Muscle layer of colon (tissue), 2 donors: ENCODE measurements around the gene CES3.

Source experiments
- H3K27ac ChIP-seq: one replicate; pipeline ENCODE4 v1.7.0; 2013; ENCODE audit warnings: low read depth, mild to moderate bottlenecking, low read length, moderate library complexity
- H3K27me3 ChIP-seq, 2 donors: one replicate each; pipeline ENCODE4 v1.7.0; 2013; ENCODE audit warnings: low read length in 2 of 2, mild to moderate bottlenecking in 2 of 2; ENCODE audit not compliant: insufficient read depth in 2 of 2, control insufficient read depth in 1 of 2
- H3K36me3 ChIP-seq: one replicate; pipeline ENCODE4 v1.7.0; 2013; ENCODE audit warnings: mild to moderate bottlenecking, low read length; ENCODE audit not compliant: insufficient read depth
- H3K4me1 ChIP-seq: one replicate; pipeline ENCODE4 v1.7.0; 2013; ENCODE audit warnings: mild to moderate bottlenecking, low read length; ENCODE audit not compliant: insufficient read depth
- H3K4me3 ChIP-seq, 2 donors: one replicate each; pipeline ENCODE4 v1.7.0; 2013; ENCODE audit warnings: low read length in 2 of 2, low read depth in 1 of 2, mild to moderate bottlenecking in 1 of 2, moderate library complexity in 1 of 2
- H3K9ac ChIP-seq: one replicate; pipeline ENCODE4 v1.7.0; 2013; ENCODE audit warnings: low read length
- H3K9me3 ChIP-seq: one replicate; pipeline ENCODE4 v1.7.0; 2013; ENCODE audit warnings: mild to moderate bottlenecking, low read length
- donor health status: abdominal sarcoma.
- donor health status: Adenocarcinoma of cecum.

CES3 gene

GRCh38 chr16:66961065-66961744 is at the start of gene CES3:
Gene CES3 (plus strand): TSS chr16:66961266. CDS start chr16:66961308, 42 bp downstream.
- H3K4me1 ChIP-seq, result no peaks in the 10 kb centered on the region
- no peak within 1 kb of the TSS for H3K27ac ChIP-seq
- H3K36me3 ChIP-seq, result no peaks in the 10 kb centered on the region
- no peak within 1 kb of the TSS for H3K9ac ChIP-seq
- no peaks in the 10 kb centered on the region for H3K9me3 ChIP-seq
- no peaks in the 10 kb centered on the region for H3K27me3 ChIP-seq
- no peak within 1 kb of the TSS for H3K4me3 ChIP-seq

DNA sequence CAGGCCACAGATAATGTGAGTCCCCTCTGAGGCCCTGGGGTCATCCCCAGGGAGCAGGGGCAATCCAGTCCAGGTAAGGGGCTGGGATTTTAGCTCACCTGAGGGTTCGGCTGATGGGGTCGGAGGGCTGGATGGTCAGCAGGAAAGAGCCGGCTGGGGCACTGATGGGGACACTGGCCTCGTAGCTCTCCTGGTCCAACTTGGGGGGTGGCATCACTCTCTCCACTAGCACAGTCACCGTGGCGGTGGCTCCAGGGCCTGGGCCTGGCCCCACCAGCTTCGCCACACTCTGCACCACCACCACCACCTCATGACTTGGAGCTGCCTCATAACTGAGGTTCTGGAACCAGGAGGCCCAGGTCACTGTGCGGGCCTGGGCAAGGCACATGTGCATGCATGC is 49.3 kb upstream of the CES3 start:
- no peaks in the 10 kb centered on the region for H3K27me3 ChIP-seq
- no peak overlapping the region for H3K4me3 ChIP-seq
- no peak overlapping the region for H3K27ac ChIP-seq
- no peak overlapping the region for H3K9ac ChIP-seq
- no peaks in the 10 kb centered on the region for H3K36me3 ChIP-seq
- H3K9me3 ChIP-seq, result no peaks in the 10 kb centered on the region
- H3K4me1 ChIP-seq, result no peaks in the 10 kb centered on the region

DNA sequence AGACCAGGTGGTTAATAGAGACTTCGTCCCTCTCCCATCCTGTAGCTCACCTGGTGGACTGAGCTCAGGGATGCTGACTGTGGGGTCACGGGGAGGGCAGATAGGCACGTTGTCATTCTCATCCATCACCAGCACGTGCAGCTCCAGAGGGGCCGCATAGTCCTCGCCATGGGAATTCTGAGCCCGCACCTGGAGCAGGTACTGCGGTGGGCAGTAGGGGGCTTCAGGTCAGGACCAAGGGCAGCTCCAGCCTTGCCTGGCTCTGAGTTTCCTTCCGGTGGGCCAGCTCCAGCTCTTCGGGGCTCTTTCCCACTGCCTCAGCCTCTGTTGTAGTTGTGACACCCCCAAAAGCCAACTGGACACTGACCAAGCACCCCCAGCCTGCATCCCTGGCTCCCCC is 48.0 kb upstream of the CES3 start:
- H3K9ac ChIP-seq, result no peak overlapping the region
- H3K27me3 ChIP-seq, result no peaks in the 10 kb centered on the region
- H3K4me1 ChIP-seq, result no peaks in the 10 kb centered on the region
- H3K36me3 ChIP-seq, result no peaks in the 10 kb centered on the region
- H3K4me3 ChIP-seq, result no peak overlapping the region
- no peaks in the 10 kb centered on the region for H3K9me3 ChIP-seq
- no peak overlapping the region for H3K27ac ChIP-seq

DNA sequence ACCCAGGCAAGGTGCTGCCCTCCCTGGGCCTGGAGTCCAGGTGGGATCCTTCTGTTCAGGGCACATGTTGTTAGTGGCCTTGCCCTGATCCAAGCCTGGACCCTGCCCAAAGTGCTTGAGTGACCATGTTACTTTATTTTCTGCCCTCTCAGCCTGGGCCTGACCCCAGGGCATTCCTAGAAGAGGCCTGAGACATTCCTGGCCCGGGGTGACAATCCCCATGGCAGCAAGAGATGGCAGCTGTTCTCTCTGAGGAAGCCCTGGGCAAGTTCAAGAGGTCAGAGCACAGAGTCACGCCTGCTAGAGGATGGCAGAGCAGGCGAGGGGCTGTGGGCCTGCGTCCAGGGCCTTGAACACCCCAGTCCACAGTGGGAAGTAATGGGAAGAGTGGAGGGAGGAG is 47.4 kb upstream of the CES3 start:
- Histone ChIP-seq H3K36me3 (no peaks in the 10 kb centered on the region), H3K27ac (no peak overlapping the region), H3K4me3 (no peak overlapping the region), H3K9ac (no peak overlapping the region), H3K27me3 (no peaks in the 10 kb centered on the region), H3K9me3 (no peaks in the 10 kb centered on the region), H3K4me1 (no peaks in the 10 kb centered on the region)

GRCh38 chr16:66914541-66914940 is 46.5 kb upstream of the CES3 start:
- no peak overlapping the region for H3K27ac ChIP-seq

GRCh38 chr16:66915041-66915440 is 46.0 kb upstream of the CES3 start:
- Histone ChIP-seq H3K9ac (no peak overlapping the region), H3K27ac (no peak overlapping the region), H3K27me3 (no peaks in the 10 kb centered on the region), H3K4me1 (no peaks in the 10 kb centered on the region), H3K9me3 (no peaks in the 10 kb centered on the region), H3K4me3 (no peak overlapping the region), H3K36me3 (no peaks in the 10 kb centered on the region)

More at GRCh38 chr16:66914541-66914940, 46.5 kb upstream of the CES3 start:
- Histone ChIP-seq H3K9me3 (no peaks in the 10 kb centered on the region), H3K4me1 (no peaks in the 10 kb centered on the region), H3K9ac (no peak overlapping the region), H3K4me3 (no peak overlapping the region), H3K36me3 (no peaks in the 10 kb centered on the region), H3K27me3 (no peaks in the 10 kb centered on the region)

DNA sequence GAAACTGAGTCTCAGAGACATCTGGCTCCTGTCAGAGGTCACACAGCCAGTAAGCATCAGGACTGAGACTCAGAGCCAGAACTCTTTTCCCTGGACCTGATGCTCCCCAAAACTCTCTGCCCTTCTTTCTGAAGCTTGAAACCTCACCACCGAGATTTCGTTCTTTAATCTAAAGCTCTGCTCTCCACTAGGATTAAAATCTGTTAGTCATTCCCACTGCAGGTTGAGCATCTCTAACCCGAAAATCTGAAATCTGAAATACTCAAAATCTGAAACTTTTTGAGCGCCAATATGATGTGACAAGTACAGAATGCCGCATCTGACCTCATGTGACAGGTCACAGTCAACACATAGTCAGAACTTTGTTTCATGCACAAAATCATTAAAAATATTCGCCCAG is 44.5 kb upstream of the CES3 start:
- Histone ChIP-seq H3K36me3 (no peaks in the 10 kb centered on the region), H3K27me3 (no peaks in the 10 kb centered on the region), H3K9ac (no peak overlapping the region), H3K27ac (no peak overlapping the region), H3K4me3 (no peak overlapping the region), H3K4me1 (no peaks in the 10 kb centered on the region), H3K9me3 (no peaks in the 10 kb centered on the region)

DNA sequence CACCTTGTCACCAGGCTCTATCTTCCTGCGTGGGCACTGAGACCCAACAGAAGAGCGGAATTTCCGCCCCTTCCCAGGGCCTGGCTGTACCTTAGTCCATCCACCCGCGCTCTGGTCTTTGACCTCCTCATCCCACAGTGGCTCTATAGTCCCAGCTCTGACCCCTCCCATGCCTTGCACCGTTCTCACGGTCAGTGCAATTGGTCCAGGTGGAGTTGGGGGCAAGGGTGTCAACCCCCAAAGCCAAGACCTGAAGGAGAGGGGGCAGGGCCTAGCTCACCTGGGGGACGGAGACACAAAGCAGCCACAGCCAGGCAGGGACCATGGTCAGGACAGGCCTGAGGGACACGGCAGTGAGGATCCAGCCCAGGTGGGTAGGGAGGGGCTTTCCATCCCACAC is 43.3 kb upstream of the CES3 start:
- no peak overlapping the region for H3K27ac ChIP-seq

GRCh38 chr16:66918355-66918754 is 42.7 kb upstream of the CES3 start:
- Histone ChIP-seq H3K27me3 (no peaks in the 10 kb centered on the region), H3K9me3 (no peaks in the 10 kb centered on the region), H3K36me3 (no peaks in the 10 kb centered on the region), H3K27ac (no peak overlapping the region), H3K4me3 (no peak overlapping the region), H3K9ac (no peak overlapping the region), H3K4me1 (peaks cover 6% of the 10 kb centered on the region)

More for the DNA sequence above, 43.3 kb upstream of the CES3 start:
- no peak overlapping the region for H3K4me3 ChIP-seq
- no peak overlapping the region for H3K9ac ChIP-seq
- no peaks in the 10 kb centered on the region for H3K36me3 ChIP-seq
- H3K9me3 ChIP-seq, result no peaks in the 10 kb centered on the region
- no peaks in the 10 kb centered on the region for H3K4me1 ChIP-seq
- H3K27me3 ChIP-seq, result no peaks in the 10 kb centered on the region

DNA sequence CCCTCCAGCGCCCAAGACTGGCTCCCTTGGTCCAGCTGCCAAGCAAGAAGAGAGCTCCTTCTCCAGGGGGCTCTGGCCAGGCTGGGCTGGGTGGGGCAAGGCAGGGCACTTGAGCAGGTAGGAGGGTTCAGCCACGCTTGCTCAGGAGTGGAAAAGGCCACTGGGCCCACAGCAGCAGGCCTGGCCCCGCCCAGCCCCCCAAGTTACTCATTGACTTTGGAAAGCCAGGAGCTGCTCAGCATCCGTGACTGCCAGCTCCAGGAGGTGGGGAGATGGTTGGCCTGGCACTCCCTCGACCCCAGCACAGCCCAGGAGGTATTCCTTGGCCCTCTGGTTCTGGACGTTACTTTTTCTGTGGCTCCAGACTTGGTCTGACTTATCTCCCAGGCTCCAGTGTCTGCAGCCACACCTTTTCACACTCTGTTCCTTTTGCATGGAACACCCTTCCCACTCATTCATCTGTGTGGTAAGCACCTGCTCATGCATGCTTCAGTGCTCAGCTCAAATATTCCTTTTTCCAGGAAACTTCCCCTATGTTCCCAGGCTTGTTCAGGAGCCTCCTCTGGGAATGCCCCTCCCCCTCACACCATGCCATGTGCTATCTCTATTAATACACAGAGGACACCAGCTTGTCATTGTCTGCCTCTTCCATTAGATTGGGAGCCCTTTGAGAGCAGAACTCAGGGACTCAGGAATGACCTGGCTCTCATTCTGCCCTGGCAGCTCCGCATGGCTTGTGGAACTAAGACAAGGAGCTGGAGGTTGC is 42.1 kb upstream of the CES3 start, which contains the start of gene CDH16:
Gene CDH16, minus strand, starts transcription at position 83 of the 766 bp plus-strand sequence. CDS start 820 bp downstream, outside the sequence.
- peaks cover 12% of the 10 kb centered on the region for H3K4me1 ChIP-seq
- no peaks in the 10 kb centered on the region for H3K36me3 ChIP-seq
- no peaks in the 10 kb centered on the region for H3K27me3 ChIP-seq
- H3K4me3 ChIP-seq, result no peak within 1 kb of the TSS
- no peak within 1 kb of the TSS for H3K9ac ChIP-seq
- H3K9me3 ChIP-seq, result no peaks in the 10 kb centered on the region
- H3K27ac ChIP-seq, result no peak within 1 kb of the TSS

DNA sequence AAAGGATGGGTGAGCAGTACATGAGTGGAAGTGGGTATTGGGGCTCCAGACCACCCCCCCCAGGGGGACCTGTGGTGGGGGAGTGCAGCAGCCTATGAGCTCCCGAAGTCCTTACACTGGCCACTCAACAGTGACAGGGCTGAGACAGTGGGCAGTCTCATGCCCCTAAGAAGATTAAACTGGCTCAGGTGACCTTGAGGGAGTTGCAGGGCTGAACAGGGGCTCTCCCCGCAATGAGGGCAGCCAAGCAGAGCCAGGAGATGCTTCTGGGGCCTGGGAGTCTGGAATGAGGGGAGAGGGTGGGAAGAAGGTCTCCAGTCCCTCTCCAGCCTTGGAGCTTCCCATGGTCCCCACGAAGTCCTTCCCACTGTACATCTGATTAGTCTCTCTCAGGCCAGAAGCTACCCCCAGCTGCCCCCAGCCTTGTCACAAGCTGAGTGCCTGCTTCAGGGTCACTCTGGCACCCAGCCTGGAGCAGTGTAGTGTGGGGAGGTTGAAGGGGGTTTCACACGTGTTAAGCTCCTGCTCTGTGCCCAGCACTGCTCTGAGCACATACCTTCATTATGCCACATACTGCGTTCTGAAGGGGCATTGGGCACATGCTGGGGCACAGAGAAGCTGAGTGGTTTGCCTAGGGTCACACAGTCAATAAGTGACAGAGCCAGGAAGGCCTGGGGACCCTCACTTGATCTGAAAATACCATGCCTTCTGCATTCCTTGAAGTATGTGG is 41.3 kb upstream of the CES3 start:
- Histone ChIP-seq H3K36me3 (no peaks in the 10 kb centered on the region), H3K4me3 (no peak overlapping the region), H3K27ac (no peak overlapping the region), H3K9me3 (no peaks in the 10 kb centered on the region), H3K27me3 (no peaks in the 10 kb centered on the region), H3K9ac (no peak overlapping the region), H3K4me1 (peaks cover 15% of the 10 kb centered on the region)
